Activated CD8-positive, alpha-beta memory T cell treated with anti-CD3 and anti-CD28 coated beads for 48 hours (primary cell): Measurements from ENCODE around the gene DMXL2.
"Not testable (repeated sequence)": the region's sequence is repeated elsewhere in the genome, so short reads cannot be mapped to it uniquely, and the experiment has no call there.

Experiments used
- DNase-seq, 3 experiments: peaks; one replicate each; pipeline ENCODE4 v3.0.0-alpha.2; 2020; ENCODE audit warnings: low read depth in 2 of 3, low spot score in 2 of 3

DMXL2 gene

GRCh38 chr15:51577636-51578304, 44.8 kb downstream of the DMXL2 start:
- DNase-seq: no peak

DNA sequence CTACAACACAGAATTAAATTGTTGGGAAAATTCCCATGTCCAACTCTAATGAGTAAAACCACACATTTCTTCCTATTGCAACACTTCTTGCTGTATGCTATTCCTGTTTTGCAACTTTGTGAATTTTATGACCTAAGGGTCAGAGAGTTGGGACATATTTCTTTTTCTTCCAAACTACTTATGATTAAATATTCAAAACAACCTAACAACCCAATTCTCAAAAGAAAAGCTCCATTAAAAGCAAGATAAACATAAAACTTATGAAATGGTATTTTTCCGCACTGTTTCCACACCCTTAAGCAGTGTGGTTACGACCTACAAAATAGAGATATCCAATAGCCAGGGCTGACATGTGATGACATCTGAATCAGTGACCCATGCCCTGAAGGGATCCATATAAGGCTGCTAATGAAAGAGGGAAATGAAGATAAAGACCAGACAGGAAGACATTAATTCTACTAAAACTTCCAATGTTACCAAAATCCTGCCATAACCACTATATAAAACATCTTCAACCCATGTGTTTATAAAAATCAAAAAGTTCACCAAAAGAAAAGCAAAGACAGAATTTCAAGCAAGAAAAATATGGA, 45.6 kb downstream of the DMXL2 start:
- no peak for DNase-seq

DNA sequence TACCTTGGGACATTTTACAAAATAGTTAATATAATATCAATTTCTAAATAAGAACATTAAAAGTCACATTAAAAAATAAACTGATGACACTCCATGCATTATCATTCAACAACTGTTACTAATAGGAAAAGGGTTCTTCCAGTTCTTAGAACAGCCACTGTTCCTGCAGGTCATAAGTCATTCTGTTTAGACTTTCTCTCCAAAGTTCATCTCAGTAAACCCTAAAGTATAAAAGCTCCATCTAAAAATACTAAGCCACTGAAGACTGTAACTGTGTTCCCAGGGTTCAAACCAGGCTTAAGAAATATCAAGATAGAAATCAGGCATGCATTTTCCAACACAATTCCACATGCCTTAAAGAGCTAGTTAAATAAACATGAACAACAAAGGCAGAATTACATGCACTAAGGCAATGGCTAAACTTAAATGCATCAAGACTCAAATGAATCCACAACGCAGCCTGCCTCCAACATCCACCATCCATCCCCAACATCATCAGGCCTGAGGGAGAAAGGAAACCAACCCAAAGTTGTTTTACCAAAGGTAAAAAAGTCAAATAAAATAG, 46.2 kb downstream of the DMXL2 start:
- DNase-seq: no peak

DNA sequence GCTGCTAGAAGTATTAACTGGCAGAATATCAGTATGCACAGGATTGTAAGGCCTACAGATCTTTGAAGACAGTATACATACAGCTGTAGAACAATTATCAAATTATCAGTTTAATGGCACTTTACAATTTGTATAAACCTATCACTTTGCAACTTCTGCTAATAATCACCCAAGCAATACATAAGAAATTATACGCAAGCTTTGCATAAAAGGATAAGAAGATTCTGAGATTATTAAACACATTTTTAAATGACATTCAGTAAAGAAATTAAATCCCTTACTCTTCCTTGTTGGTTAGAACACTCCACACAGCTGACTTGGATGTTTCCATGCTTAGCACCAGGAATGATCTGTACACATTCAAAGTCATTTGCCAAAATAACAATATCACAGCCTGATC, 46.8 kb downstream of the DMXL2 start:
- no peak for DNase-seq

GRCh38 chr15:51573352-51573751, 49.2 kb downstream of the DMXL2 start:
- DNase-seq: not testable (repeated sequence)

DNA sequence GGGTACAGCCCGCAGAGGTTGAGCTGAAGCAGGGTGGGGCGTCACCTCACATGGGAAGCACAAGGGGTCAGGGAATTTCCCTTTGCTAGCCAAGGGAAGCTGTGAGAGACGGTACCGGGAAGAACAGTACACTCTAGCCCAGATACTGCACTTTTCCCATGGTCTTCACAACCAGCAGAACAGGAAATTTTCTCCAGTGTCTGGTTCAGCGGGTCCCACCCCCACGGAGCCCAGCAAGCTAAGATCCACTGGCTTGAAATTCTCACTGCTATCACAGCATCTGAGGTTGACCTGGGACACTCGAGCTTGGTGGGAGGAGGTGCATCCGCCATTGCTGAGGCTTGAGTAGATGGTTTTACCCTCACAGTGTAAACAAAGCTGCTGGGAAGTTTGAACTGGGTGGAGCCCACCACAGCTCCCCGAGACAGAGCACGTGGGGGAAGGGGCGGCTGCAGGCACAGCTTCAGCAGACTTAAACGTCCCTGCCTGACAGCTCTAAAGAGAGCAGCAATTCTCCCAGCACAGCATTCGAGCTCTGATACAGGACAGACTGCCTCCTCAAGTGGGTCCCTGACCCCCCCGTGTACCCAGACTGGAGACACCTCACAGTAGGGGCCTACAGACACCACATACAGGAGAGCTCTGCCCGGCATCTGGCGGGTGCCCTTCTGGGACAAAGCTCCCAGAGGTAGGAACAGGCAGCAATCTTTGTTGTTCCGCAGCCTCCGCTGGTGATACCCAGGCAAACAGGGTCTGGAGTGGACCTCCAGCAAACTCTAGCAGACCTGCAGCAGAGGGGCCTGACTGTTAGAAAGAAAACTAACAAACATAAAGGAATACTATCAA, 53.4 kb downstream of the DMXL2 start:
- not testable (repeated sequence) for DNase-seq

GRCh38 chr15:51561271-51561670, 61.3 kb downstream of the DMXL2 start:
- DNase-seq: no peak

GRCh38 chr15:51558876-51559275, 63.7 kb downstream of the DMXL2 start:
- DNase-seq: no peak

DNA sequence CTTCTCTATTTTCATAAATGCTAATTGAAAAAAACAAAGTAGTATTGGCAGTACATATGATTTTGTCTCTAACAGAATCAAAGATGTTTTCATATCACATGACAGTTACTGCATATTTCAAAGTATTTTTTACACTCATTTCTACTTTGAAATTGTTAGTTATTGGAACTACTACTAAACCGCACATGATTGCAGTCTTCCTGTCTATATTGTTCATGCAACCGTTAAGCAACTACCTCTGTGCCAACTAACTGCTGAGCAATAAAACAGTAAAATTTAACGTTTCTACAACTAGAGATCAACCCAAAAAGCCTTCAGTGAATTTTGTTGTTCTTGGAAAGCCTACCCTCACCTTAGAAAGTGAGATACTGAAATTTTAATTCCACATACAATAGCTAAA, 64.2 kb downstream of the DMXL2 start:
- no peak for DNase-seq

GRCh38 chr15:51550841-51551240, 71.7 kb downstream of the DMXL2 start:
- DNase-seq: no peak

GRCh38 chr15:51547656-51548055, 74.9 kb downstream of the DMXL2 start:
- no peak for DNase-seq

- DNase-seq: no peak
Observed at GRCh38 chr15:51536965-51537574, 85.5 kb downstream of the DMXL2 start.

GRCh38 chr15:51533672-51534398, 88.7 kb downstream of the DMXL2 start:
- no peak for DNase-seq

DNA sequence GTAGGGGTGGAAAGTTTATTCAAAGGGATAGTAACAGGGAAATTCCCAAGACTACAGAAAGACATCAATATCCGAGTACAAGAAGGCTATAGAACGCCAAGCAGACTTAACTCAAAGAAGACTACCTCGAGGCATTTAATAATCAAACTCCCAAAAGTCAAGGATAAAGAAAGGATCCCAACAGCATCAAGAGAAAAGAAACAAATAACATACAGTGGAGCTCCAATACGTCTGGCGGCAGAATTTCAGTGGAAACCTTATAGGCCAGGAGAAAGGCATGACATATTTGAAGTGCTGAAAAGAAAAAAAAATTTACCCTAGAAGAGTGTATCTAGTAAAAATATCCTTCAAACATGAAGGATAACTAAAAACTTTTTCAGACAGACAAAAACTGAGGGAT, 95.6 kb downstream of the DMXL2 start:
- no peak for DNase-seq

GRCh38 chr15:51524376-51524775, 98.2 kb downstream of the DMXL2 start:
- DNase-seq: no peak

DNA sequence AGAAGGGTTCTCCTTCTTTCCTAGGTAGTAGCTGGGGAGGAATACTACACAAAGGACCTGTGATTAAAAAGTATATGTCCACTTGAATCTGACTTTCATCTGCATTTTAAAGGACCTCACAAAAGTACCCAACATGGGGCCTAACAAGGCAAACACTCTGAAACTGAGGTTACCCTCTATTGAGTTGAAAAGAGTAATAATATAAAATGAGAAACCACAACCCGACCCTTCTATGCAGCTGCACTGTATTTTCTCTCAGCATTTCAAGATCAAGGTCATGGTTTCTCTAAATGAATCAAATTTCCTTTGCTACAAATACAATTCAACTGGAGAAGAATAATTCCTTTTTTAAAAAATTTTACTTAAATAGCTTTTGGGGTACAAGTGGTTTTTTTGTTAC, 106.3 kb downstream of the DMXL2 start:
- no peak for DNase-seq

DNA sequence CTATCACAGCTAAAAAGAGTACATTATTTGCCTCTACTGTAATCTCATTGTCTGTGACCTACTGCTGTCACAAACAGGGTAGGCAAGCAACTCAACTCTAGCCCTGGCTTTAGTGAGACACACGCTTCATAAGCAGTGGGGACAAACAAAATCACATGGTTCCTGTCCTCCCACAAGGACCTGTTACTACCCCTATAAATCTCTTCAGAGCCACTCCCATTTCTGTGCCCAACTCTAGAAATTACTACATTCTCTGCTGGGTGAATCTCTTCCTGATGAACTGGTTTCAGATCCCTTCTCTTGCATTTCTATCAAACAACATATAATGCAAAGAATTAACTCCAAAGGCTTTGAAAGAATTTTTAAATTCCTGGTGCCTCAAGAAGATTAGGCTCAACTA, 117.3 kb downstream of the DMXL2 start:
- DNase-seq: no peak

DNA sequence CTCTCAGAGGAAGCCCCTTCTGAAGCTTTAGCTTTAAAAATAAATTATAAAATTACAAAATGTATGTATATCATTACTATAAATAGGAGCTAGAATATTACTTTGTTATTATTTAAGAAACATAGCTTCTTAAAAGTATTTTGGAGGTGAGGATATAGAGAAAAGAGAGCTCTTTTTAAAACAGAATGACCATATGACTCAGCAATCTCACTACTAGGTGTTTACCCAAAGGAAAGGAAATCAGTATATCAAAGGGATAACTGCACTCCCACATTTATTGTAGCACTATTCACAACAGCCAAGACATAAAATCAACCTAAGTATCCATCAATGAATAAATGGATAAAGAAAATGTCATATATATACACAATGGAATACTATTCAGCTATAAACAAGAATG, 119.6 kb downstream of the DMXL2 start:
- DNase-seq: no peak

DNA sequence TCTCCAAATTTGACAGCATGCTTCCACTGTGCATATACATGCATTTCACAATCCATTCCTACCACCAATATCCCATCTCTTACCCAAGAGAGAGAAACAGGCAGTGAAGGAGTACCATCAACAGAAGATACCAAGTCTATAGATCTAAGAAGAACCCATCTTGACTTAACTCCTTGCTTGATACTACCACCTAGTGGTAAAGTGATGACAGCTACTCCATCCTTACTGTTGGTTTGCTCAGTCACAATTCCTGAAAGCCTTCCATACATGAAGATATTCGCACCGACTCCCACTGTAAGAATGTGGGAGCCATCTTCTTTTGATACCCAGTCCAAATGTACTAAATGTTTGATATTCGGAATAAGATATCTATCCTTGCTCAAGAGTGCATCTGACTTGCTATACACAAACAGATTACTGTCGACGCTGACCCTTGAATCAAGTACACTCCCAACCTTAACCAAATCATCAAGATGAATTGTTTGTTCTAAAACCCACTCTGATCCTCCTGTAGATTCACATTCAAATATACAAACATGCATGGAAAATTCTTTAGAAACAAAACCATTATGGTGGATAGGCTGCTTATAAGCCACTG, 123.1 kb downstream of the DMXL2 start:
- no peak for DNase-seq

- no peak for DNase-seq
Observed at GRCh38 chr15:51497806-51498205, 124.8 kb downstream of the DMXL2 start.
